GM18519 (cell line): ENCODE data around the gene CDH16.

ENCODE experiments used
- ATAC-seq: cut with Tn5 transposase; IDR thresholded peaks from one replicate; pipeline ENCODE4 v1.9.1; 2021; ENCODE audit warnings: mild to moderate bottlenecking, moderate library complexity; ENCODE audit not compliant: unreplicated experiment, low FRiP score

The CDH16 gene

GRCh38 chr16:66913081-66913480 lies 5.6 kb downstream of the CDH16 start:
- ATAC-seq = no peak

GRCh38 chr16:66911801-66912200 lies 6.9 kb downstream of the CDH16 start:
- ATAC-seq = no peak

GRCh38 chr16:66911112-66911511 lies 7.6 kb downstream of the CDH16 start:
- no peak for ATAC-seq

GRCh38 chr16:66910175-66910940 lies 8.3 kb downstream of the CDH16 start:
- no peak for ATAC-seq

- no peak for ATAC-seq
These were observed 9.7 kb downstream of the CDH16 start for GRCh38 chr16:66908762-66909559.

GRCh38 chr16:66908116-66908515 lies 10.6 kb downstream of the CDH16 start:
- no peak for ATAC-seq

- no peak for ATAC-seq
These were observed 11.5 kb downstream of the CDH16 start for GRCh38 chr16:66906916-66907836.

GRCh38 chr16:66905633-66906539 lies 12.8 kb downstream of the CDH16 start:
- ATAC-seq = no peak

- ATAC-seq = no peak
These were observed 13.6 kb downstream of the CDH16 start for GRCh38 chr16:66904846-66905632.

GRCh38 chr16:66904428-66904845 lies 14.2 kb downstream of the CDH16 start:
- no peak for ATAC-seq

GRCh38 chr16:66903544-66904427 lies 14.9 kb downstream of the CDH16 start:
- ATAC-seq = no peak

GRCh38 chr16:66902648-66903543 lies 15.8 kb downstream of the CDH16 start:
- no peak for ATAC-seq

GRCh38 chr16:66901626-66902025 lies 17.1 kb downstream of the CDH16 start:
- no peak for ATAC-seq

- no peak for ATAC-seq
These were observed 17.8 kb downstream of the CDH16 start for GRCh38 chr16:66900721-66901441.

GRCh38 chr16:66899945-66900710 lies 18.6 kb downstream of the CDH16 start:
- ATAC-seq = no peak
